ENCODE measurements around the gene MAPK8IP1. TPM values are rescaled to one million over a fixed set of nuclear protein-coding genes. Genes with fewer than 3 reads are reported as not detected.

The MAPK8IP1 gene
- total RNA-seq, 1 donor from 2014 or later = 6.0 TPM

DNA sequence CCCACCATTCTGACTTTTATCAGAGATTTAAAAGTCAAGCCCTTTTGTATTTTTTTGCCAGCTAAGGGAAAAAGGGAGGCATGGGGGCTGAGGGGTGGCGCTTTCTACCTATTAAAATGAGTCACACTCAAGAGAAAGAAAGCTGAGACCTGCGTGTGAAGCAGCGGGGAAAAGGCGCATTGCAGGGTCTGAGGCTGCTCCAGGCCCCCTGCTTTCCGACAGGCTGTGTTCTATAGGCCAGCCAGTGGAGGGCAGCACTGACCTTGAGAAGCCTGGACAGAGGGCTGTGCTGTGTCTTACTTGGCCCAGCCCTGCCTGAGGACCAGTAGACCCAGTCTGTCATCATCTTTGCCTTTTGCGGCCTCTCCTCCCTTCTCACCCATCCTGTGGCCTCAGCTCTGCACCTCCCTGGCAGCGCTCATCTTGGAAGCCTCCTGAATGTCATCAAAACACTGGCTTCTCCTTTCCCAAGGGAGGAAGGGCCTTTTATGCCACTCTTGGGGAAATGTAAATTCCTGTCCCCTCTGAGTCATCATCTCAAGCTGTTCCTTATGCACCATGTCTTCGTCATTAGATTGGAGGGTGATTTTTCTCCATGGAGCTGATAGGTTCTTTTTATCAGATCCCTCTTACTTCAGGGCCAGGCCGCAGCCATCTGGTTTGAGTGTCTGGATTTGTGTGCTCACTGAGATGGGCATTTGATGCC lies 12.6 kb upstream of the MAPK8IP1 start:
- Histone ChIP-seq H3K36me3 (peaks cover 76 to 100% of the 10 kb centered on the region in 2 donors), H3K27ac (no peak overlapping the region), H3K4me3 (no peak overlapping the region), H3K4me1 (no peaks in the 10 kb centered on the region), H3K9me3 (no peaks in the 10 kb centered on the region), H3K27me3 (no peaks in the 10 kb centered on the region)
- TF ChIP-seq CTCF (IDR thresholded peaks at IDR 0.05) = peak; percentile 31 to 50 (median 37)
- DNase-seq (ENCODE audit: low spot score in 2 of 2) = no peak
- intact Hi-C loops (cut with DNase I) = no loop called here

- no peaks in the 10 kb centered on the region for H3K4me1 ChIP-seq
- DNase-seq (ENCODE audit: low spot score in 2 of 2) = no peak
- H3K4me3 ChIP-seq = no peak overlapping the region
- peaks cover 68 to 97% of the 10 kb centered on the region in 2 donors for H3K36me3 ChIP-seq
- H3K27me3 ChIP-seq = no peaks in the 10 kb centered on the region
- intact Hi-C loops (cut with DNase I) = no loop called here
- no peaks in the 10 kb centered on the region for H3K9me3 ChIP-seq
- no peak for TF ChIP-seq CTCF (IDR thresholded peaks at IDR 0.05)
- H3K27ac ChIP-seq = no peak overlapping the region
Observed at GRCh38 chr11:45876401-45876800, 9.1 kb upstream of the MAPK8IP1 start.

DNA sequence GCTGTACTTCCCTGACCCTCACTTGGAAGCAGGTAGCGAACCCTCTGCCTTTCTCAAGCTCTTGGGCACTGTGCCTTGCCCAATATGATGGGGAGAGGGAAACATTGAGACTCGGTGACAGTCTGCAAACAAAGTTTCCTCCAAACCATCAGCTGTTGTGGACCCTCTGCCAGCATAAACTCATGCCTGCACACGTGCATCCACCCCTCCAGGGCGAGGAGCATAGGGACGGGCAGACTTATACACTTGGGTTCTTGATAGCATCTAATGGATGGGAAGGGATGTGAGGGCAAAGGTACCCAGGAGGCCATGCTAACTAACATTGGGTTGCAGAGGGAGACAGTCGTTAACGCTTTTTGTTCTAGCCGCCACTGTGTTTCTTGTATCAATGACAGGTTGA lies 8.2 kb upstream of the MAPK8IP1 start:
- intact Hi-C loops (cut with DNase I) = no loop called here
- TF ChIP-seq CTCF (IDR thresholded peaks at IDR 0.05) = no peak
- Histone ChIP-seq H3K4me3 (no peak overlapping the region), H3K27ac (no peak overlapping the region), H3K36me3 (peaks cover 68 to 97% of the 10 kb centered on the region in 2 donors), H3K9me3 (no peaks in the 10 kb centered on the region), H3K27me3 (no peaks in the 10 kb centered on the region), H3K4me1 (no peaks in the 10 kb centered on the region)
- no peak for DNase-seq (ENCODE audit: low spot score in 2 of 2)

DNA sequence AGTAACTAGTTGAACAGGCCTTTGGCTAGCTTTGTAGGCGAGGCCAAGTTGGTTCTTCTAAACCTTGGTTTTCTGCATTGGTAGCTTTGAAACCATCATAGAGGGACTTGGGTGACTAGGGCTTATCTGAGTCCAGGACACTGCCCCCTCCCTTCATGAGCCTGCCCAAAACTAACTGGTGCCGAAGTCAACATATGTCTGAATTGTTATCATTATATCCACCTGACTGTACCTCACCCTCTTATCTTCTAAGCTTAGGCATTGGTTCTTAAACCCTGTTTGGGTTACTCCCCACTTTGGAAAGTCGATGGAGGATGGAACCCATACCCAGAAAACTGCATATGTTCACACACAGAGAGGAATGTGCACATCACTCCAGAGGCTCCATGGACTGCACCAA lies 7.6 kb upstream of the MAPK8IP1 start:
- intact Hi-C loops (cut with DNase I) = no loop called here
- Histone ChIP-seq H3K9me3 (no peaks in the 10 kb centered on the region), H3K4me3 (no peak overlapping the region), H3K36me3 (peaks cover 63 to 94% of the 10 kb centered on the region in 2 donors), H3K4me1 (no peaks in the 10 kb centered on the region), H3K27me3 (no peaks in the 10 kb centered on the region), H3K27ac (no peak overlapping the region)
- no peak for TF ChIP-seq CTCF (IDR thresholded peaks at IDR 0.05)
- no peak for DNase-seq (ENCODE audit: low spot score in 2 of 2)

- peaks cover 0 to under 1% of the 10 kb centered on the region in 2 donors for H3K4me1 ChIP-seq
- TF ChIP-seq CTCF (IDR thresholded peaks at IDR 0.05) = no peak
- intact Hi-C loops (cut with DNase I) = no loop called here
- H3K36me3 ChIP-seq = peaks cover 42 to 72% of the 10 kb centered on the region in 2 donors
- DNase-seq (ENCODE audit: low spot score in 2 of 2) = no peak
- H3K27ac ChIP-seq = no peak overlapping the region
- H3K27me3 ChIP-seq = no peaks in the 10 kb centered on the region
- H3K9me3 ChIP-seq = no peaks in the 10 kb centered on the region
- no peak overlapping the region for H3K4me3 ChIP-seq
Observed at GRCh38 chr11:45879803-45880686, 5.4 kb upstream of the MAPK8IP1 start.
